OCI-LY3 (cell line): Measurements from ENCODE around the gene CLTCL1.
"Not testable (repeated sequence)": the region's sequence is repeated elsewhere in the genome, so short reads cannot be mapped to it uniquely, and the experiment has no call there.

ENCODE experiments used
- H2AFZ ChIP-seq: fragments of 200-600, 300-600 bp; shearing (Covaris generic); 2 replicates; pipeline ENCODE4 v1.6.0; 2014; ENCODE audit warnings: antibody characterized with exemption, low read depth, low read length
- H3K27ac ChIP-seq: fragments of 200-600, 300-600 bp; sonication (generic); 2 replicates; pipeline ENCODE4 v1.5.1; 2014; ENCODE audit warnings: mild to moderate bottlenecking, low read length, moderate library complexity, mixed read lengths
- H3K27me3 ChIP-seq: fragments of 200-600, 300-600 bp; sonication (generic); 2 replicates; pipeline ENCODE4 v1.6.1; 2014; ENCODE audit warnings: low read depth, low read length, mixed read lengths
- H3K36me3 ChIP-seq: fragments of 200-600, 300-600 bp; sonication (generic); replicated peaks from 2 replicates; pipeline ENCODE3; 2014; ENCODE audit warnings: low read depth, low read length, mixed read lengths
- H3K4me1 ChIP-seq: fragments of 300-600, 200-600 bp; sonication (generic); 2 replicates; pipeline ENCODE4 v1.6.1; 2014; ENCODE audit warnings: low read length, mixed read lengths
- H3K4me2 ChIP-seq: fragments of 200-600, 300-600 bp; sonication (generic); 2 replicates; pipeline ENCODE4 v1.6.1; 2014; ENCODE audit warnings: low read length, mixed read lengths
- H3K4me3 ChIP-seq: fragments of 300-600, 200-600 bp; sonication (generic); 2 replicates; pipeline ENCODE4 v1.5.1; 2014; ENCODE audit warnings: antibody characterized with exemption, mild to moderate bottlenecking, low read length, moderate library complexity
- H3K79me2 ChIP-seq: fragments of 300-600, 200-600 bp; shearing (Covaris generic); 2 replicates; pipeline ENCODE4 v1.6.1; 2014; ENCODE audit warnings: mild to moderate bottlenecking, low read length, mixed read lengths
- H3K9ac ChIP-seq: fragments of 300-600, 200-600 bp; shearing (Covaris generic); 2 replicates; pipeline ENCODE4 v1.6.0; 2014; ENCODE audit warnings: mild to moderate bottlenecking, low read length, moderate library complexity
- H3K9me3 ChIP-seq: fragments of 200-600, 300-600 bp; shearing (Covaris generic); 2 replicates; pipeline ENCODE4 v1.6.1; 2014; ENCODE audit warnings: low read length, mixed read lengths; ENCODE audit not compliant: insufficient read depth
- H4K20me1 ChIP-seq: fragments of 200-600, 300-600 bp; sonication (generic); 2 replicates; pipeline ENCODE4 v1.6.1; 2016; ENCODE audit warnings: low read length, mixed read lengths; ENCODE audit not compliant: insufficient read depth
- CTCF ChIP-seq: fragments of 200-600, 300-600 bp; sonication (generic); IDR thresholded peaks from 2 replicates; pipeline ENCODE4 v1.5.1; 2014; ENCODE audit warnings: antibody characterized with exemption, low read length, low read depth
- EZH2phosphoT487 ChIP-seq: fragments of 200-600 bp; shearing (Covaris generic); IDR thresholded peaks from 2 replicates; pipeline ENCODE4 v1.6.1; 2018; ENCODE audit warnings: antibody characterized with exemption, mixed run types, low read depth

The CLTCL1 gene

GRCh38 chr22:19317865-19318264 is 26.3 kb upstream of the CLTCL1 start:
- no peak overlapping the region for H3K4me2 ChIP-seq
- no peaks in the 10 kb centered on the region for H3K79me2 ChIP-seq
- no peak overlapping the region for H3K4me3 ChIP-seq
- no peak overlapping the region for H2AFZ ChIP-seq
- H3K4me1 ChIP-seq = 0 out of 2 replicates have a peak, but pooled peaks cover 3% of the 10 kb centered on the region
- H3K9me3 ChIP-seq = no peaks in the 10 kb centered on the region
- no peak overlapping the region for H3K9ac ChIP-seq
- no peak overlapping the region for H3K27ac ChIP-seq
- no peaks in the 10 kb centered on the region for H4K20me1 ChIP-seq
- no peak for TF ChIP-seq EZH2phosphoT487
- TF ChIP-seq CTCF = no peak
- H3K27me3 ChIP-seq = no peaks in the 10 kb centered on the region
- no peaks in the 10 kb centered on the region for H3K36me3 ChIP-seq

GRCh38 chr22:19307872-19308271 is 16.4 kb upstream of the CLTCL1 start:
- H3K9ac ChIP-seq = no peak overlapping the region
- no peaks in the 10 kb centered on the region for H3K9me3 ChIP-seq
- no peaks in the 10 kb centered on the region for H3K36me3 ChIP-seq
- H4K20me1 ChIP-seq = no peaks in the 10 kb centered on the region
- no peaks in the 10 kb centered on the region for H3K4me1 ChIP-seq
- TF ChIP-seq CTCF (no peak), EZH2phosphoT487 (no peak)
- H3K27me3 ChIP-seq = no peaks in the 10 kb centered on the region
- H3K79me2 ChIP-seq = no peaks in the 10 kb centered on the region
- H2AFZ ChIP-seq = no peak overlapping the region
- H3K4me2 ChIP-seq = no peak overlapping the region
- no peak overlapping the region for H3K27ac ChIP-seq
- H3K4me3 ChIP-seq = no peak overlapping the region

- not testable (repeated sequence) for H3K27me3 ChIP-seq, H4K20me1 ChIP-seq, H3K36me3 ChIP-seq, H3K9me3 ChIP-seq, H3K4me1 ChIP-seq, H3K4me2 ChIP-seq, H3K9ac ChIP-seq, H3K27ac ChIP-seq, H3K79me2 ChIP-seq, H2AFZ ChIP-seq, H3K4me3 ChIP-seq
Measured at GRCh38 chr22:19306535-19306934, 15.0 kb upstream of the CLTCL1 start.

GRCh38 chr22:19304547-19304946 is 13.0 kb upstream of the CLTCL1 start:
- no peaks in the 10 kb centered on the region for H3K79me2 ChIP-seq
- H3K4me1 ChIP-seq = no peaks in the 10 kb centered on the region
- no peak overlapping the region for H3K4me3 ChIP-seq
- no peak overlapping the region for H2AFZ ChIP-seq
- TF ChIP-seq CTCF (no peak), EZH2phosphoT487 (no peak)
- H3K27me3 ChIP-seq = no peaks in the 10 kb centered on the region
- H3K9ac ChIP-seq = no peak overlapping the region
- H3K27ac ChIP-seq = no peak overlapping the region
- H3K9me3 ChIP-seq = no peaks in the 10 kb centered on the region
- no peak overlapping the region for H3K4me2 ChIP-seq
- no peaks in the 10 kb centered on the region for H3K36me3 ChIP-seq
- no peaks in the 10 kb centered on the region for H4K20me1 ChIP-seq

- H3K4me2 ChIP-seq = no peak overlapping the region
- no peak overlapping the region for H3K9ac ChIP-seq
- H3K27ac ChIP-seq = no peak overlapping the region
- no peaks in the 10 kb centered on the region for H3K36me3 ChIP-seq
- H2AFZ ChIP-seq = no peak overlapping the region
- TF ChIP-seq CTCF = no peak
- no peak for TF ChIP-seq EZH2phosphoT487
- no peaks in the 10 kb centered on the region for H3K9me3 ChIP-seq
- H3K27me3 ChIP-seq = no peaks in the 10 kb centered on the region
- no peaks in the 10 kb centered on the region for H4K20me1 ChIP-seq
- H3K4me1 ChIP-seq = no peaks in the 10 kb centered on the region
- H3K79me2 ChIP-seq = no peaks in the 10 kb centered on the region
- H3K4me3 ChIP-seq = no peak overlapping the region
Measured at GRCh38 chr22:19303785-19304184, 12.3 kb upstream of the CLTCL1 start.
